A673 (cell line): ENCODE measurements around the gene MTM1.

Experiments used
- EZH2 ChIP-seq: fragments of 200-600 bp; sonication (generic); IDR thresholded peaks from 2 replicates; pipeline ENCODE4 v1.6.1; 2017; ENCODE audit warnings: borderline replicate concordance, low read depth, mild to moderate bottlenecking, mixed read lengths, antibody characterized with exemption, low read length; ENCODE audit not compliant: poor library complexity, severe bottlenecking
- TF ChIP-seq, protein P1 (sequence below): fragments of 300-800, 200-600 bp; sonication (generic); conservative IDR thresholded peaks from 2 replicates; pipeline ENCODE4 v1.5.1; 2017; ENCODE audit warnings: low read depth, mild to moderate bottlenecking, antibody characterized with exemption, low read length, moderate library complexity, mixed read lengths

DNA sequence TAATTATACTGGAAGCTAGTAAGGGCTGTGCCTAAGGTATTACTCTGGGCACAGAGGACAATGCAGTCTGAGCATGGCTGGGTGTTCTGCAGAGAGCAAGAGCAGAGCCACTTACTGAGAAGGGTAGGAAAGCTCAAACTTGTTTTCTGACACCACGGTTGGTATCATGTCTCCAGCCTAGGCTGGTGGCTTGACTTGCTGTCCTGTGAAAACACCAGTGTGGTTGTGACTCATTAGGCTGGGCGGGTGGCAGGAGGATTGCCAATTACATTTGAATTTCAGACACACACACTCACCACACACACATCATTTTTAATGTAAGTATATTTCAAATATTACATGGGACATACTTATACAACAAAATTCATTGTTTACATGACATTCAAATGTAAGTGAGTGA is 19.7 kb upstream of the MTM1 start:
- TF ChIP-seq, protein P1, sequence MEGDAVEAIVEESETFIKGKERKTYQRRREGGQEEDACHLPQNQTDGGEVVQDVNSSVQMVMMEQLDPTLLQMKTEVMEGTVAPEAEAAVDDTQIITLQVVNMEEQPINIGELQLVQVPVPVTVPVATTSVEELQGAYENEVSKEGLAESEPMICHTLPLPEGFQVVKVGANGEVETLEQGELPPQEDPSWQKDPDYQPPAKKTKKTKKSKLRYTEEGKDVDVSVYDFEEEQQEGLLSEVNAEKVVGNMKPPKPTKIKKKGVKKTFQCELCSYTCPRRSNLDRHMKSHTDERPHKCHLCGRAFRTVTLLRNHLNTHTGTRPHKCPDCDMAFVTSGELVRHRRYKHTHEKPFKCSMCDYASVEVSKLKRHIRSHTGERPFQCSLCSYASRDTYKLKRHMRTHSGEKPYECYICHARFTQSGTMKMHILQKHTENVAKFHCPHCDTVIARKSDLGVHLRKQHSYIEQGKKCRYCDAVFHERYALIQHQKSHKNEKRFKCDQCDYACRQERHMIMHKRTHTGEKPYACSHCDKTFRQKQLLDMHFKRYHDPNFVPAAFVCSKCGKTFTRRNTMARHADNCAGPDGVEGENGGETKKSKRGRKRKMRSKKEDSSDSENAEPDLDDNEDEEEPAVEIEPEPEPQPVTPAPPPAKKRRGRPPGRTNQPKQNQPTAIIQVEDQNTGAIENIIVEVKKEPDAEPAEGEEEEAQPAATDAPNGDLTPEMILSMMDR, result no peak
- no peak for TF ChIP-seq EZH2
